K562 (cell line): ENCODE results near the gene CDSN. TPM values are rescaled to one million over a fixed set of nuclear protein-coding genes. Genes with fewer than 3 reads are reported as not detected.

ENCODE experiments used
- ELF2 ChIP-seq: fragments of 250-450 bp; sonication (Bioruptor Pico); IDR thresholded peaks from 2 replicates; pipeline ENCODE4 v1.5.0; 2021; ENCODE audit warnings: mild to moderate bottlenecking
- HDAC1 ChIP-seq, 2 experiments: fragments of 450-650 bp; IDR thresholded peaks; 2 replicates each; pipeline ENCODE4 v1.6.1; 2016 to 2017; ENCODE audit warnings: inconsistent platforms in 1 of 2, mild to moderate bottlenecking in 1 of 2, moderate library complexity in 1 of 2
- LCOR ChIP-seq: sonication (generic); formaldehyde crosslinking; IDR thresholded peaks from 2 replicates; pipeline ENCODE4 v1.8.0; 2022; ENCODE audit warnings: mild to moderate bottlenecking, missing genetic modification reagents
- MEF2A ChIP-seq: IDR thresholded peaks from 2 replicates; pipeline ENCODE4 v1.6.1; 2011; ENCODE audit warnings: low read depth, mild to moderate bottlenecking, low read length, moderate library complexity; ENCODE audit not compliant: control insufficient read depth
- MEF2D ChIP-seq: conservative IDR thresholded peaks from 2 replicates; pipeline ENCODE4 v1.6.1; 2016; ENCODE audit warnings: low read depth, missing genetic modification characterization, missing compliant biosample characterization
- MTA1 ChIP-seq: fragments of 450-650 bp; IDR thresholded peaks from 2 replicates; pipeline ENCODE4 v1.6.1; 2017; ENCODE audit warnings: borderline replicate concordance
- NFYB ChIP-seq: IDR thresholded peaks from 2 replicates; pipeline ENCODE4 v1.6.1; 2011; ENCODE audit warnings: mild to moderate bottlenecking, moderate library complexity; ENCODE audit not compliant: insufficient read length; ENCODE audit errors: extremely low read depth
- PCBP2 ChIP-seq: fragments of 200-400 bp; formaldehyde crosslinking; IDR thresholded peaks from 2 replicates; pipeline ENCODE4 v1.6.1; 2018; ENCODE audit warnings: low read length, low read depth, mild to moderate bottlenecking, moderate library complexity; ENCODE audit not compliant: poor library complexity, severe bottlenecking
- POLR2AphosphoS2 ChIP-seq: IDR thresholded peaks from 2 replicates; pipeline ENCODE4 v1.6.1; 2012; ENCODE audit warnings: low read length, improper control_type of control experiment
- POLR2B ChIP-seq: fragments of 450-650 bp; IDR thresholded peaks from 2 replicates; pipeline ENCODE4 v1.6.1; 2018; ENCODE audit warnings: low read depth; ENCODE audit not compliant: partially characterized antibody
- POLR2G ChIP-seq: fragments of 200-400 bp; formaldehyde crosslinking; IDR thresholded peaks from 2 replicates; pipeline ENCODE4 v1.6.1; 2017; ENCODE audit warnings: low read depth, mild to moderate bottlenecking, antibody characterized with exemption, low read length, moderate library complexity
- PTTG1 ChIP-seq: fragments of 450-650 bp; IDR thresholded peaks from 2 replicates; pipeline ENCODE4 v1.6.1; 2016; ENCODE audit warnings: low read depth, mild to moderate bottlenecking, missing genetic modification characterization, missing compliant biosample characterization
- PURB ChIP-seq: sonication (generic); formaldehyde crosslinking; IDR thresholded peaks from 2 replicates; pipeline ENCODE4 v1.9.0; 2021; ENCODE audit warnings: low read depth, mild to moderate bottlenecking, missing genetic modification reagents
- RBM15 ChIP-seq: fragments of 200-400 bp; formaldehyde crosslinking; IDR thresholded peaks from 2 replicates; pipeline ENCODE4 v1.6.1; 2018; ENCODE audit warnings: mild to moderate bottlenecking, low read length, moderate library complexity; ENCODE audit not compliant: insufficient read depth
- SMAD1 ChIP-seq: fragments of 150-350 bp; IDR thresholded peaks from 2 replicates; pipeline ENCODE4 v1.6.1; 2014; ENCODE audit warnings: low read length, low read depth; ENCODE audit not compliant: partially characterized antibody
- TAL1 ChIP-seq: fragments of 450-650 bp; IDR thresholded peaks from 2 replicates; pipeline ENCODE4 v1.6.1; 2016; ENCODE audit warnings: mild to moderate bottlenecking
- YBX1 ChIP-seq: fragments of 450-650 bp; IDR thresholded peaks from 2 replicates; pipeline ENCODE4 v1.7.1; 2016; ENCODE audit warnings: mild to moderate bottlenecking
- ZBTB49 ChIP-seq: sonication (generic); formaldehyde crosslinking; IDR thresholded peaks from 2 replicates; pipeline ENCODE4 v1.8.0; 2022; ENCODE audit warnings: missing genetic modification reagents, mild to moderate bottlenecking, borderline replicate concordance
- ZC3H11A ChIP-seq: IDR thresholded peaks from 2 replicates; pipeline ENCODE4 v1.6.1; 2012; ENCODE audit warnings: low read depth, low read length, improper control_type of control experiment
- ZNF12 ChIP-seq: sonication (generic); formaldehyde crosslinking; IDR thresholded peaks from 2 replicates; pipeline ENCODE4 v1.4.0; 2020; ENCODE audit warnings: mild to moderate bottlenecking, missing genetic modification reagents
- ZNF133 ChIP-seq: fragments of 250-450 bp; sonication (Bioruptor Pico); IDR thresholded peaks from 2 replicates; pipeline ENCODE4 v1.4.0; 2020; ENCODE audit warnings: mild to moderate bottlenecking
- ZNF277 ChIP-seq: fragments of 250-450 bp; sonication (Bioruptor Pico); IDR thresholded peaks from 2 replicates; pipeline ENCODE4 v1.8.0; 2022; ENCODE audit warnings: inconsistent platforms, mild to moderate bottlenecking, moderate library complexity, borderline replicate concordance
- polyA plus RNA-seq, 8 experiments: library from polyadenylated mRNA; depleted of rRNA in 4 of 8; stranded (reverse) in 5 of 8; unstranded in 3 of 8; fragments of >200 nt; fragmentation: Nextera tagmentation in 2 of 8; fragmentation: Illumina TruSeq in 1 of 8; extraction: Ambion mirVana in 2 of 8; extraction: Trizol in 1 of 8; gene quantifications; 2 replicates each; pipeline versions ENCODE4 v1.2.1 to v1.2.3, GENCODE V29; 2011 to 2014; ENCODE audit warnings: inconsistent platforms in 1 of 8, missing spikeins in 1 of 8
- total RNA-seq, 7 experiments: library from RNA; depleted of rRNA in 6 of 7; stranded (reverse); fragments of >200 nt in 6 of 7; fragmentation: Illumina TruSeq in 2 of 7; extraction: Trizol in 2 of 7; gene quantifications; 2 replicates each; pipeline versions ENCODE4 v1.2.1 to v1.2.3, GENCODE V29; 2011 to 2021; ENCODE audit warnings: low replicate concordance in 1 of 7
- TF ChIP-seq, protein P1 (sequence below): sonication (generic); formaldehyde crosslinking; IDR thresholded peaks from 2 replicates; pipeline ENCODE4 v1.8.0; 2022; ENCODE audit warnings: missing genetic modification reagents, mild to moderate bottlenecking, borderline replicate concordance

Gene CDSN
- total and polyA plus RNA-seq, 9 of the 15 experiments (the other 6 are each of a cell fraction or from before 2014, with no cell fraction given), result not detected

GRCh38 chr6:31158140-31158862, 38.1 kb upstream of the CDSN start, which contains the start of gene TCF19 (continued):
- TF ChIP-seq ZNF12, result no peak
- TF ChIP-seq ZC3H11A, result no peak
- peak; percentile 85 for TF ChIP-seq POLR2G
- no peak for TF ChIP-seq POLR2AphosphoS2
- TF ChIP-seq RBM15, result no peak
- TF ChIP-seq YBX1, result no peak
- TF ChIP-seq ELF2 (CRISPR knock-in tag), result no peak
- no peak for TF ChIP-seq MEF2A
- TF ChIP-seq TAL1, result no peak
- TF ChIP-seq ZNF133 (CRISPR knock-in tag), result no peak
- no peak for TF ChIP-seq PTTG1 (tag)
- peak; percentile 99 for TF ChIP-seq NFYB
- no peak for TF ChIP-seq ZBTB49 (CRISPR knock-in tag)
- TF ChIP-seq PURB (CRISPR knock-in tag), result no peak
- peak; percentile 70 for TF ChIP-seq POLR2B
- TF ChIP-seq PCBP2, result no peak
- TF ChIP-seq LCOR, result peak; percentile 98
- no peak for TF ChIP-seq MEF2D
- no peak for TF ChIP-seq ZNF277 (CRISPR knock-in tag)
- TF ChIP-seq MTA1, result no peak
- no peak for TF ChIP-seq SMAD1
- TF ChIP-seq, protein P1, sequence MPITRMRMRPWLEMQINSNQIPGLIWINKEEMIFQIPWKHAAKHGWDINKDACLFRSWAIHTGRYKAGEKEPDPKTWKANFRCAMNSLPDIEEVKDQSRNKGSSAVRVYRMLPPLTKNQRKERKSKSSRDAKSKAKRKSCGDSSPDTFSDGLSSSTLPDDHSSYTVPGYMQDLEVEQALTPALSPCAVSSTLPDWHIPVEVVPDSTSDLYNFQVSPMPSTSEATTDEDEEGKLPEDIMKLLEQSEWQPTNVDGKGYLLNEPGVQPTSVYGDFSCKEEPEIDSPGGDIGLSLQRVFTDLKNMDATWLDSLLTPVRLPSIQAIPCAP (CRISPR knock-in tag), result no peak
- TF ChIP-seq HDAC1 (IDR thresholded peaks at IDR 0.05), result peak in 1 of 2 experiments; percentile 94; a peak in 2 of 4 replicates
